GM12865 (cell line): ENCODE results near the gene ZNF516.

Source experiments
- DNase-seq: peaks from one replicate; pipeline ENCODE4 v3.0.0; 2010; ENCODE audit warnings: low read depth
- H3K4me3 ChIP-seq: 2 replicates; pipeline ENCODE4 v1.5.1; 2011; ENCODE audit warnings: mild to moderate bottlenecking, low read depth, low read length, control low read depth
- TF ChIP-seq, protein P1 (sequence below): IDR thresholded peaks from 2 replicates; pipeline ENCODE4 v1.5.1; 2011; ENCODE audit warnings: low read length, control low read depth, low read depth, inconsistent platforms; ENCODE audit not compliant: insufficient read depth; ENCODE audit errors: missing control alignments

The ZNF516 gene

DNA sequence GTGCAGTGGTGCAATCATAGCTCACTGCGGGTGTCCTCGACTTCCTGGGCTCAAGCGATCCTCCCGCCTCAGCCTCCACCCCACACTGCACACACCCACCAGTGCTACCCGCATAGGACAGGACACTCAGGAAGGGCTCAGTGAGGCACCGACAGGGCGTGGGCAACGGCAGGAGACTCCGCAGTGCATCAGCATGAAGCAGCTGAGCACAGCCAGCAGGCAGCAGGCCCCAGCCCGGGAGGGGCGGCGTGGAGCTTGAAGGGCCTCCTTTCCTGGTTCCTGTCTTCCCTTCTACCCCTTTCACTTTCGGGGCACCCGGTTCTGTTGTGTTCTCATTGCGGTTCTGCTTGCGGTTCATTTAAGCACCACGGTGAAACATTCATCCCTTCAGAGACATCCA, 89.8 kb downstream of the ZNF516 start:
- TF ChIP-seq, protein P1, sequence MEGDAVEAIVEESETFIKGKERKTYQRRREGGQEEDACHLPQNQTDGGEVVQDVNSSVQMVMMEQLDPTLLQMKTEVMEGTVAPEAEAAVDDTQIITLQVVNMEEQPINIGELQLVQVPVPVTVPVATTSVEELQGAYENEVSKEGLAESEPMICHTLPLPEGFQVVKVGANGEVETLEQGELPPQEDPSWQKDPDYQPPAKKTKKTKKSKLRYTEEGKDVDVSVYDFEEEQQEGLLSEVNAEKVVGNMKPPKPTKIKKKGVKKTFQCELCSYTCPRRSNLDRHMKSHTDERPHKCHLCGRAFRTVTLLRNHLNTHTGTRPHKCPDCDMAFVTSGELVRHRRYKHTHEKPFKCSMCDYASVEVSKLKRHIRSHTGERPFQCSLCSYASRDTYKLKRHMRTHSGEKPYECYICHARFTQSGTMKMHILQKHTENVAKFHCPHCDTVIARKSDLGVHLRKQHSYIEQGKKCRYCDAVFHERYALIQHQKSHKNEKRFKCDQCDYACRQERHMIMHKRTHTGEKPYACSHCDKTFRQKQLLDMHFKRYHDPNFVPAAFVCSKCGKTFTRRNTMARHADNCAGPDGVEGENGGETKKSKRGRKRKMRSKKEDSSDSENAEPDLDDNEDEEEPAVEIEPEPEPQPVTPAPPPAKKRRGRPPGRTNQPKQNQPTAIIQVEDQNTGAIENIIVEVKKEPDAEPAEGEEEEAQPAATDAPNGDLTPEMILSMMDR = no peak
- DNase-seq = no peak

DNA sequence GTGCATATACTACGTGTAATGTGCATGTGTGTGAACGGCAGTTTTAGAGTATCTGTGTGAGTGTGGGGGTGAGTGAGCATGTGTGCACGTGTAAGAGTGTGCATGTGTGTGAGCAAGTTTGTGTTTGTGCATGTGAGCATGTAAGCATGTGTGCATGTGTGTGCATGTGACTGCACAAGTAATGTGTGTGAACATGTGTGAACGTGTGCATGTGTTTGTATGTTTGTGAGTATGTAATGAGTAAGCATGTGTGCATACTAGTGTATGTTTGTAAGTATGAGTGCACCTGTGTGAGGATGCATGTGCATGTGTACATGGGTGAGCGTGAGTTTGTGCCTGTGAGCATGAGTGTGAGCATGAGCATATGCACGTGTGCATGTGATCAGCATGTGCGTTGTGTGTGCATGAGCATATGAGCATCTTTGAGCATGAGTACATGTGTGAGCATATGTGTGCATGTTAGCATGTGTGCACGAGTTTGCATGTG, 90.7 kb downstream of the ZNF516 start:
- TF ChIP-seq, protein P1 = no peak
- DNase-seq = no peak
- no peak overlapping the region for H3K4me3 ChIP-seq

More for the DNA sequence above, 89.8 kb downstream of the ZNF516 start:
- no peak overlapping the region for H3K4me3 ChIP-seq

DNA sequence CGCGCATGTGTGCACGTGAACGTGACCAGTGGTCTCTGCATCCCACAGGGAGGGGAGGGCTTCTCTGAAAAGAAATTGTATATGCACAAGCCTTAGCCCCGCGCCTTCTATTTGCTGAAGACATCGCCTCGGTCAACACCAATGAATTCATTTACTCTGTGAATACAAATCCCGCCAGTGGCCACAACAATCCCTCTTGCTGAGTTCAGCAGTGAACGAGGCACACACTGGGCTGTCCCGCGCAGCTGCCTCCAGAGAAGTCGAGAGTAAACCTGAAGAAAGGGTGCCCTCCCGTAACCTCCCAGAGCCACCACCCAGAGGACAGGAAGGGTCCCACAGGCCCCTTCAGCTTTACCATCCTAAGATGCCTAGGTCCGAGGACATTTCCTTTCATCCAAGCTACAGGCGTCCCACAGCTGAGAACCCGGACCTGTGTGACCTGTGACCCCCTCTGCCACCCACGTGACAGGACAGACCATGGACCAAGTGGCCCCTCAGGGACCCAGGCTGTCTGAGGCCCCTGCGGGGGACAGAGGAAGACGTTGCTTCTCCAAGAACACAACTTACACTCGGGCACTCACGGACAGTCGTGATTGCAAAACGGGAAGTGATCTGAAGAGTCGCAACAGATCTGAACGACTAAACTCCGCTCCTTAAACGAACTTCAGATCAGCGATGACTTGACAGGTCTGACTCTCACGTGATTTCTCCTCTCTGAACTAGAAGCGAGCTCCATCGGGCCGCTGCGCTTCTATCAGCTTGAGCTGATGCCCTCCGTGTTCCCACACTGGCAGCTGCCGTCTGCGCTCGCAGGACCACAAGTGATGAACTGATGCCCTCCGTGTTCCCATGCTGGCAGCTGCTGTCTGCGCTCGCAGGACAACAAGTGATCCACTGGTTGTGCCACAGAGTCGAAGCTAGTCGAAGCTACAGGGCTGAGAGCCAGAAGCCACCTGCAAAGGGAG, 92.7 kb downstream of the ZNF516 start:
- DNase-seq = no peak
- no peak overlapping the region for H3K4me3 ChIP-seq
- TF ChIP-seq, protein P1 = no peak

DNA sequence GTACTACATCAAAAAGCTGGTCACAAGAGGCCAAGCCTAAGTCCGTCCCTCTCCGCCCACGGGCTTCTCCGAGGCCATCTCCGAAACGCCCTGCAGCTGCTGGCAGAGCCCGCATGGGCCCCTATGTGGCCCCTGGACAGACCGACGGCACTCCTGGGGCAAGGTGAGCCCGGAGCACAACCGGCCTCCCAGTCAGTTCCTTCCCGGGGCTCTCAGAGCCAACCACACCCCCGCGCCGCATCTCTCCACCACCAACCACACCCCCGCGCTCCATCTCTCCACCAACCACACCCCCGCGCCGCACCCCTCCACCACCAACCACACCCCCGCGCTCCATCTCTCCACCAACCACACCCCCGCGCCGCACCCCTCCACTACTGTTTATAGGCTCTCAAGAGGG, 93.5 kb downstream of the ZNF516 start:
- no peak for DNase-seq
- TF ChIP-seq, protein P1 = no peak
- no peak overlapping the region for H3K4me3 ChIP-seq

DNA sequence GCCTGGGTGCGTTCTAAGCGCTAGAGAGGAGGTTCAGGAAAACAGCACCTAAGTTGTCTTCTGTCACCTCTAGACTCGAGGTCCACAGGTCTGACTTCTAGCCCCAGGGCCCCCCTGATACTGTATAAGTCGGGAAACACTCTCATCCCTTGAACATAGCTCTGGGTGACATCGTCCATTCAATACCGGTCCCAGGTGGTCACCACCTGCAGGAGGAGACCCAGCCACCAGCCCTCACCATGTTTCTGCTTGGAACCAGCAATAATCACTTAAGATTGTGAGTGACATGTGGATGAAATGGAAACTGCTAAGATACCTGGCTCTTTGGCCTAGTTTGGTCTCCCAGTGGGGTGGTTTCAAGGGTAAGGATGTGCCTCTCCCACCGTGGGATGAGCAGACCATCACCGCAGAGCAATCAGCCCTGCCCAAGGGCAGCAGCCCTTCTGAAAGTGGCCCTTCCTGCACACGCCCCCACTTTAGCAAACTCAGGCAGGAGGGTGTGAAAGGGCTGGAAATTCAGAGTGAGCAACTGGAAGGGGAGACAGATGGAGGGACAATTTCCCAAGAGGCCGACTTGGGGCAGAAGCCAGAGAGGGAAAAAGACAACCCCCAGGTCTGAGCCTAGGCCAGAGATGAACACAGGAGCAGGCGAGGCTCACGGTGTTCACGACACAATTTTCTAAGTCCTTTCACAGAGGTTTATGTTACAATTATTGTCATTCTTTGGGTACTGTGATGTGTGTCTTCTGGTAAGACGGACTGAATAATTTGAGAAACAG, 95.2 kb downstream of the ZNF516 start:
- H3K4me3 ChIP-seq = no peak overlapping the region
- TF ChIP-seq, protein P1 = no peak
- no peak for DNase-seq

DNA sequence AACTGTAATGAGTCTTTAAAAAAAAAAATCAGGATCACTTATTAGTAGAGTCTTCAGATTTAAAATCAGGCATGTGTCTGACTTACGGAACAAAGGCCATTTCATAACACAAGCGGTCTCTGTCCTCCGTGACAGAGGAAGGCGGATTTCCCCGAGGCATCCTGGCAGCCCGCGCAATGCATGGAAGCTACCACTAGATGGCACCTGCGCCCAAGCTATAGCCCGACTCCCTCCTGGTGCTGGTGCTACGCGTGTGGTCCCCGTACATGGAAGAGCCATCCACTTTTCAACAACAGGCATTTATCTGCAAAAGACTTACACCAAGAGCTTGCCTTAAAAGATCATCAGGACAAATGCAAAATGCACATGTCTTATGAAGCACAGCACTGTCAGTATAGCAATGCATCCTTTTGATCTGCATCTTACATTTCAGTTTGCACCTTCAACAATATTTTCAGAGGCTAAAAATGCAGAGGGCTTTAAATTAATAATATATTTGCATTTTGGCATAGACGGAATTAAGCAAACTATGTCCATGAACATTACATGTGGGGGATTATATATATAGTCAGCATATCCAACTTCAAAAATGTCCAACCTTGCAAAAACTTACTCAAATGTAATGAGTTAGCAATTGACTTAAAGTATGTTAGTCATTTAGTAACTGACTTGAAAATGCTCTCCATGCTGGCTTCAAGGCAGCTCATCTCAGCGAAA, 96.0 kb downstream of the ZNF516 start:
- TF ChIP-seq, protein P1 = peak; percentile 98
- H3K4me3 ChIP-seq = no peak overlapping the region
- peak; percentile 80 for DNase-seq
